ENCODE data around the gene BDKRB2.

Gene BDKRB2

GRCh38 chr14:96204151-96205058, at the start of gene BDKRB2:
TSS of gene BDKRB2 (plus strand) at chr14:96204839. CDS start at chr14:96237108, 32,269 bp downstream.
- DNase-seq (ENCODE audit: low read depth), result no peak

DNA sequence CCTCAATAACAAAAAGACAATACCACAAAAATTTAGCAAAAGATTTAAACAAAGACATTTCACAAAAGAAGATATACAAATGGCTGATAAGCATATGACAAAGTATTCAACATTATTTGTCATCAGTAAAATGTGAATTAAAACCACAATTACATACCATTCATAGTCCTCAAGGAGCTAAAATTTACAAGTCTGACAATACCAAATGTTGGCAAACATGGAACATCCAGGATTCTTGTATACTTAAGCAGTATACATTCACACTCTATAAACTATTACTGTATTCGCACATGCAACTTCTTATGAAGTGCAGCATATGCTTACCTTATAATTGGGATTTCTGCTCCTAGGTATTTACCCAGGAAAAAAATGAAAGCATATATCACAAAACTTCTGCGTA, 49.7 kb upstream of the BDKRB2 start:
- DNase-seq (ENCODE audit: low read depth), result no peak

- no peak for DNase-seq (ENCODE audit: low read depth)
These were observed 47.6 kb upstream of the BDKRB2 start for GRCh38 chr14:96156804-96157760.

GRCh38 chr14:96158735-96159134, 45.9 kb upstream of the BDKRB2 start:
- DNase-seq (ENCODE audit: low read depth), result no peak

GRCh38 chr14:96160076-96160912, 44.3 kb upstream of the BDKRB2 start:
- DNase-seq (ENCODE audit: low read depth), result no peak

DNA sequence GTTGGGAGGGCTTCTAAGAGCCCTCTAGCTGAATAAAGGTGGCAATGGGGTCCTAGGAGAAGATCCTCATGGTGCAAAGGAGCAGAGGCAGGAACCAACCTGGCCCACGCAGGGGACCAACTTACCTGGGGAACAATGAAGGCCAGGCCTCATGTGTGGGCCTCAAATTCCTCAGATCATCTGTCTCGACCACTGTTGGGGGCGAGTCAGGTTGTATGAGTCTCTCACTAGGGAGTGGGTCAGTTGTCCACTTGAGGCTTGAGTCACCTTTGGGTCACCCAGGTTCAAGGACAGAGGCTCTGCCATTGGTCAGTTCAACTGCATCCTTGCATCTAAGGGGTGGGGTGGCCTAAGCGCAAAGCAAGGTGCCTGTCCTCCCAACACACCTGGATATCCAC, 43.7 kb upstream of the BDKRB2 start:
- no peak for DNase-seq (ENCODE audit: low read depth)

- no peak for DNase-seq (ENCODE audit: low read depth)
These were observed 43.0 kb upstream of the BDKRB2 start for GRCh38 chr14:96161636-96162035.

DNA sequence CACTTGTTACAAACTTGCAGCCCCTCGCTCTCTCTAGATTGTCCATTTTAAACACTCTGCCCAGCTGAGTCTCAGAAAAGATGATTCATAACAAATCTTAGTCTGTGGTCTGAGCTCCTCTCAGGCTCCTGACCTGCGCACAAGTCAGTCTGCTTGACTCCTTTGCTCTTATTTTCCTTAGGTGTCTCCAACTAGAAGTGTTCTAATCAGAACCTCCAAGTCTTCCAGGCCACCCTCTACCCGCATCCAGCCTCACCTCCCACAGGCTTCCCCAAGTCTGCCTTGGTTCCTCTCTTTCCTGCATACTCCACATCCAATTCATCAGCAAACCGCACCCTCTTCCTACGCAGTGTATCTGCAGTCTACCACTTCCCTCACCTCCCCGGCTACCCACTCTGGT, 42.4 kb upstream of the BDKRB2 start:
- no peak for DNase-seq (ENCODE audit: low read depth)

- DNase-seq (ENCODE audit: low read depth), result no peak
These were observed 41.9 kb upstream of the BDKRB2 start for GRCh38 chr14:96162741-96163140.

- no peak for DNase-seq (ENCODE audit: low read depth)
These were observed 39.7 kb upstream of the BDKRB2 start for GRCh38 chr14:96164861-96165490.

- DNase-seq (ENCODE audit: low read depth), result no peak
These were observed 38.9 kb upstream of the BDKRB2 start for GRCh38 chr14:96165493-96166436.

- no peak for DNase-seq (ENCODE audit: low read depth)
These were observed 38.0 kb upstream of the BDKRB2 start for GRCh38 chr14:96166461-96167223.

- no peak for DNase-seq (ENCODE audit: low read depth)
These were observed 37.2 kb upstream of the BDKRB2 start for GRCh38 chr14:96167224-96168148.

GRCh38 chr14:96168581-96168980, 36.1 kb upstream of the BDKRB2 start:
- no peak for DNase-seq (ENCODE audit: low read depth)

- DNase-seq (ENCODE audit: low read depth), result no peak
These were observed 33.6 kb upstream of the BDKRB2 start for GRCh38 chr14:96170961-96171592.

GRCh38 chr14:96173636-96174475, 30.8 kb upstream of the BDKRB2 start:
- DNase-seq (ENCODE audit: low read depth), result no peak

GRCh38 chr14:96176275-96176674, 28.4 kb upstream of the BDKRB2 start:
- DNase-seq (ENCODE audit: low read depth), result no peak
